ENCODE results near the gene DNTT.
A peak's percentile ranks its signal among the peaks of the same experiment; 100 is the strongest.

DNTT gene

GRCh38 chr10:96352027-96352426 is 47.8 kb downstream of the DNTT start:
- no peak for DNase-seq

GRCh38 chr10:96352582-96352981 is 48.3 kb downstream of the DNTT start:
- DNase-seq = no peak

- DNase-seq = no peak
Observed at GRCh38 chr10:96357038-96357620, 52.9 kb downstream of the DNTT start.

- DNase-seq = no peak
Observed at GRCh38 chr10:96358851-96359540, 54.8 kb downstream of the DNTT start, which contains the start of gene OPALIN. OPALIN (minus strand) TSS chr10:96359002; CDS start chr10:96358896, 106 bp downstream.

- DNase-seq = no peak
Observed at GRCh38 chr10:96359616-96360015, 55.4 kb downstream of the DNTT start.

GRCh38 chr10:96360331-96360730 is 56.1 kb downstream of the DNTT start:
- no peak for DNase-seq

GRCh38 chr10:96360766-96361165 is 56.5 kb downstream of the DNTT start:
- peak; percentile 79 for DNase-seq

- DNase-seq = no peak
Observed at GRCh38 chr10:96365571-96365970, 61.3 kb downstream of the DNTT start.

GRCh38 chr10:96366508-96366907 is 62.3 kb downstream of the DNTT start:
- DNase-seq = no peak

- DNase-seq = no peak
Observed at GRCh38 chr10:96367470-96367869, 63.2 kb downstream of the DNTT start.

GRCh38 chr10:96368971-96369370 is 64.7 kb downstream of the DNTT start:
- DNase-seq = no peak

GRCh38 chr10:96369890-96370583 is 65.8 kb downstream of the DNTT start:
- no peak for DNase-seq

- peak; percentile 54 for DNase-seq
Observed at GRCh38 chr10:96370584-96371157, 66.4 kb downstream of the DNTT start.

- DNase-seq = no peak
Observed at GRCh38 chr10:96371356-96371755, 67.1 kb downstream of the DNTT start.

- DNase-seq = no peak
Observed at GRCh38 chr10:96374004-96374403, 69.8 kb downstream of the DNTT start.

- DNase-seq = peak; percentile 13
Observed at GRCh38 chr10:96374639-96374984, 70.4 kb downstream of the DNTT start.

GRCh38 chr10:96374985-96375830 is 71.0 kb downstream of the DNTT start:
- peak; percentile 94 for DNase-seq

GRCh38 chr10:96376483-96376882 is 72.2 kb downstream of the DNTT start:
- no peak for DNase-seq

GRCh38 chr10:96377816-96378294 is 73.6 kb downstream of the DNTT start:
- no peak for DNase-seq

- DNase-seq = no peak
Observed at GRCh38 chr10:96378741-96379140, 74.5 kb downstream of the DNTT start.

GRCh38 chr10:96379758-96380157 is 75.5 kb downstream of the DNTT start:
- DNase-seq = no peak

GRCh38 chr10:96380821-96381220 is 76.6 kb downstream of the DNTT start:
- DNase-seq = no peak

GRCh38 chr10:96384506-96384905 is 80.3 kb downstream of the DNTT start:
- no peak for DNase-seq
